GM12865 (cell line): ENCODE measurements around the gene MZT1.

ENCODE experiments used
- DNase-seq: peaks from one replicate; pipeline ENCODE4 v3.0.0; 2010; ENCODE audit warnings: low read depth
- H3K4me3 ChIP-seq: 2 replicates; pipeline ENCODE4 v1.5.1; 2011; ENCODE audit warnings: mild to moderate bottlenecking, low read depth, low read length, control low read depth
- TF ChIP-seq, protein P1 (sequence below): IDR thresholded peaks from 2 replicates; pipeline ENCODE4 v1.5.1; 2011; ENCODE audit warnings: low read length, control low read depth, low read depth, inconsistent platforms; ENCODE audit not compliant: insufficient read depth; ENCODE audit errors: missing control alignments

Gene MZT1, protein sequence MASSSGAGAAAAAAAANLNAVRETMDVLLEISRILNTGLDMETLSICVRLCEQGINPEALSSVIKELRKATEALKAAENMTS

DNA sequence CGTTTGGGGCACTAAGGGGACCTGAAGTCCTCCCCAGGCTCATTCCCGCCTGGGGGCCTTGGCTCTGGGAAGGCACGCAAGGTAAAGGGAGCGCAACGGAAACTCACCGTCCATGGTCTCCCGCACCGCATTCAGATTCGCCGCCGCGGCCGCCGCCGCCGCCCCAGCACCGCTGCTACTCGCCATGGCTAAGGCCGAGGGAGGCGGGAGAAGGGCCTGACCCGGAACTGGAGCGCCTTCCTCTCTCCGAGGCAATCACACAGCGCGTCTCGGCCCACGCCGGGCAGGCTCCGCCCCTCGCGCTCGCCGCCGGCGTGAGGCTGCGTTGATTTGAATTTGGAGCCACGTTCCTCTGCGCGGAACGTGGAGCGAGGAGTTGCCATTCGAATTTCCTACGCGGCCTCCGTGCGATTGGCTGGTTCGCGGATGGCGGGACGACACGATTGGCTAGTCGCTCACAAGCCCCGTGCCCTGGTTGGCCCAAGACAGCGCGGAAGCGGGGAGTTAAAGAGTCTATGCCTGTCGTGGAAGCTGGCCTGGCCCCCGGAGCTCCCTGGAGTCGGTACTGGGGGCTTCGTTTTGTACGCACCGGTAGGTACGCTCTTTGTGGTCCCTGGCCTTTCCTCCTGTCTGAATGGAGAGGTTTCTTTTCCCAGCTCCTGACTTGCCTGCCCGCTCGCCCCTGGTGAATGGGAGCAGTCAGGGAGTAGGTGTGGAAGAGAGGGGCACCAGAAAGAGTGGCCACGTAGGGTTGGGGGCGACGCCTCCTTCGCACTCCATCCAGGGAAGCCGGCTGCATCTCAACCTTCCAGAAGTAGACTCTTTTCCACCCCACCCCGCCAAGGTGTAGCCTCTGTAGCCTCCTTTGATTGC lies at the start of gene MZT1, which contains the start of gene BORA:
TSS of gene MZT1 (minus strand) at position 213 of the 873 bp plus-strand sequence. CDS start at position 186, 27 bp downstream.
TSS of gene BORA (plus strand) at position 507 of the 873 bp plus-strand sequence. CDS start 1,018 bp downstream, outside the sequence.
- TF ChIP-seq, protein P1, sequence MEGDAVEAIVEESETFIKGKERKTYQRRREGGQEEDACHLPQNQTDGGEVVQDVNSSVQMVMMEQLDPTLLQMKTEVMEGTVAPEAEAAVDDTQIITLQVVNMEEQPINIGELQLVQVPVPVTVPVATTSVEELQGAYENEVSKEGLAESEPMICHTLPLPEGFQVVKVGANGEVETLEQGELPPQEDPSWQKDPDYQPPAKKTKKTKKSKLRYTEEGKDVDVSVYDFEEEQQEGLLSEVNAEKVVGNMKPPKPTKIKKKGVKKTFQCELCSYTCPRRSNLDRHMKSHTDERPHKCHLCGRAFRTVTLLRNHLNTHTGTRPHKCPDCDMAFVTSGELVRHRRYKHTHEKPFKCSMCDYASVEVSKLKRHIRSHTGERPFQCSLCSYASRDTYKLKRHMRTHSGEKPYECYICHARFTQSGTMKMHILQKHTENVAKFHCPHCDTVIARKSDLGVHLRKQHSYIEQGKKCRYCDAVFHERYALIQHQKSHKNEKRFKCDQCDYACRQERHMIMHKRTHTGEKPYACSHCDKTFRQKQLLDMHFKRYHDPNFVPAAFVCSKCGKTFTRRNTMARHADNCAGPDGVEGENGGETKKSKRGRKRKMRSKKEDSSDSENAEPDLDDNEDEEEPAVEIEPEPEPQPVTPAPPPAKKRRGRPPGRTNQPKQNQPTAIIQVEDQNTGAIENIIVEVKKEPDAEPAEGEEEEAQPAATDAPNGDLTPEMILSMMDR, result no peak
- peak within 1 kb of the TSS; percentile 100 for H3K4me3 ChIP-seq
- DNase-seq, result peak; percentile 99

DNA sequence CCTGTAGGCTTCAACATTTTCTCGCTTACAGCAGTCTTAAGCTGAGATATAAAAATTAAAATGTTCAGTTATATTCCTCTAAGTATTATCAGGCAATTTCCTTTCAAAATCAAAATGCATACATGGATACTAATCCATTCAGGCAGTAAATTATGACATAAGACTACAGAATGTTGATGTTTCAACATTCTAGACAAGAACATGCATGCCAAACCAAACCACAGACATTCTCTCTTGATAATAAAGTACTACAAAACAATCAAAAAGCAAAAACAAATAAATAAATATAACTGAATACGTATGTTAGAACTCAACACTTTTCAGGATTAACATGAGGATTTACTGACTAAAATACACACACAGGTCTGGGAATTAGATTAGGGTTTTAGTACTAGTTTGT lies 46.6 kb upstream of the MZT1 start:
- TF ChIP-seq, protein P1, result no peak
- no peak for DNase-seq
- no peak overlapping the region for H3K4me3 ChIP-seq

DNA sequence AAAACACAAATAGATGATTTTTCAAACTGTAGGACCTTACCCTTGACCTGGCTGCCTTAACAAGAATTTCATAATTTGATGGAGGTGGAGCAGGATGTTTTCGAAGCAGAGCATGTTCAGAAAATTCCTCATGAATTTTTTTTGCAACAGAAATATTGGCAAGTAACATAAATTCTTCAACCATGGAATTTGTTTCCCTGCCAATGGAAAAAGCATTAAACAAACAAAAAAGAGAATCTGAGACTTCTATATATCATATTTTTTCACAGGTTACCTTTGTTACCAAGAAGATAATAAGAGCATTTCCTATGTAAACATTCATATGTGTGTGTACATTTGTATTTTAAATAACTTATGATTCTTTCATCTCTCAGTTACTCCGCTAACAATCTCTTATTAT lies 36.0 kb upstream of the MZT1 start:
- no peak overlapping the region for H3K4me3 ChIP-seq
- no peak for DNase-seq
- TF ChIP-seq, protein P1, result no peak

GRCh38 chr13:72760189-72760588 lies 32.8 kb upstream of the MZT1 start:
- no peak overlapping the region for H3K4me3 ChIP-seq
- no peak for DNase-seq
- TF ChIP-seq, protein P1, result no peak

GRCh38 chr13:72757792-72758535 lies 30.5 kb upstream of the MZT1 start:
- no peak overlapping the region for H3K4me3 ChIP-seq
- TF ChIP-seq, protein P1, result no peak
- DNase-seq, result no peak

DNA sequence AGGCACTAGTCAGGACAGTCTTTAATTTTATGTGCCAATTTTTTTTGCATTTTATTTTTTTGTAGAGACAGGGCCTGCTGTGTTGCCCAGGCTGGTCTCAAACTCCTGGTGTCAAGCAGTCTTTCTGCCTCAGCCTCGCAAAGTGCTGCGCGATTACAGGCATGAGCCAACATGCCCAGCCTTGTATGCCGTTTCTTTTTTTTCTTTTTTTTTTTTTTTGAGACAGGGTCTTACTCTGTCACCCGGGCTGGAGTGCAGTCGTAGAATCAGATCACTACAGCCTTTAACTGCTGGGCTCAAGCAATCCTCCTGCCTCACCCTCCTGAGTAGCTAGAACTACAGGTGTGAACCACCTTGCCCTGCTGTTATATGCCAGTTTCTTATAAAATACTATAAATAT lies 26.7 kb upstream of the MZT1 start:
- DNase-seq, result no peak
- TF ChIP-seq, protein P1, result no peak
- no peak overlapping the region for H3K4me3 ChIP-seq
